Measurements from ENCODE around the gene LAIR2. TPM values are rescaled to one million over a fixed set of nuclear protein-coding genes. Genes with fewer than 3 reads are reported as not detected.

Gene LAIR2
- total RNA-seq, 1 experiment from 2014 or later = not detected

GRCh38 chr19:54548806-54549205, 46.2 kb downstream of the LAIR2 start:
- DNase-seq (ENCODE audit: low read depth, low spot score) (no peak), ATAC-seq (no peak)
- Histone ChIP-seq H4K20me1 (ENCODE audit: insufficient read depth) (no peaks in the 10 kb centered on the region), H3K9ac (ENCODE audit: low read length) (no peak overlapping the region), H3K27me3 (ENCODE audit: insufficient read depth, low read length) (peaks cover 24% of the 10 kb centered on the region), H3K4me1 (ENCODE audit: control insufficient read depth in 1 of 2, insufficient read depth in 2 of 2, low read length in 2 of 2) (no peaks in the 10 kb centered on the region), H3K9me2 (ENCODE audit: insufficient read depth) (no peaks in the 10 kb centered on the region), H3K4me3 (replicated peaks in 1 of 2; ENCODE audit: low read depth in 1 of 2, low read length in 2 of 2) (no peak overlapping the region), H3K79me2 (ENCODE audit: insufficient read depth, low read length) (no peaks in the 10 kb centered on the region), H3K27ac (ENCODE audit: low read depth, low read length) (no peak overlapping the region), H2AFZ (ENCODE audit: low read depth, low read length, poor library complexity, severe bottlenecking) (no peak overlapping the region), H3K9me3 (ENCODE audit: control insufficient read depth in 1 of 2, insufficient read depth in 1 of 2, low read depth in 1 of 2, low read length in 2 of 2) (no peaks in the 10 kb centered on the region), H3K4me2 (ENCODE audit: low read length) (no peak overlapping the region), H3K36me3 (ENCODE audit: control insufficient read depth in 1 of 2, insufficient read depth in 2 of 2, low read length in 2 of 2) (no peaks in the 10 kb centered on the region)
- BruUV-seq (replicated peaks) = no TSS peak
- intact Hi-C loops (cut with micrococcal nuclease) = no loop called here
- ChIA-PET POLR2A (no interaction called here), RAD21 (ENCODE audit: low non-redundant PET in 1 of 2, low total read pairs in 2 of 2, uncharacterized antibody in 2 of 2, unreplicated experiment in 2 of 2) (no interaction called here), CTCF (no interaction called here)
- TF ChIP-seq ZBTB33 (IDR thresholded peaks at IDR 0.05; ENCODE audit: extremely low read depth, insufficient replicate concordance, low read length) = no peak
- no peak for TF ChIP-seq CEBPB (IDR thresholded peaks at IDR 0.05; ENCODE audit: low read depth)
- TF ChIP-seq SP1 (IDR thresholded peaks at IDR 0.05; ENCODE audit: low read depth) = no peak
- no peak for TF ChIP-seq RAD21 (IDR thresholded peaks at IDR 0.05; ENCODE audit: low read depth)
- TF ChIP-seq SRF (IDR thresholded peaks at IDR 0.05; ENCODE audit: low read depth) = no peak
- no peak for TF ChIP-seq FOSL1 (IDR thresholded peaks at IDR 0.05; ENCODE audit: low read depth)

GRCh38 chr19:54549224-54549623, 46.6 kb downstream of the LAIR2 start:
- Histone ChIP-seq H3K9me2 (ENCODE audit: insufficient read depth) (no peaks in the 10 kb centered on the region), H3K79me2 (ENCODE audit: insufficient read depth, low read length) (no peaks in the 10 kb centered on the region), H3K4me3 (replicated peaks in 1 of 2; ENCODE audit: low read depth in 1 of 2, low read length in 2 of 2) (no peak overlapping the region), H3K9ac (ENCODE audit: low read length) (no peak overlapping the region), H3K9me3 (ENCODE audit: control insufficient read depth in 1 of 2, insufficient read depth in 1 of 2, low read depth in 1 of 2, low read length in 2 of 2) (no peaks in the 10 kb centered on the region), H3K27ac (ENCODE audit: low read depth, low read length) (no peak overlapping the region), H3K4me1 (ENCODE audit: control insufficient read depth in 1 of 2, insufficient read depth in 2 of 2, low read length in 2 of 2) (no peaks in the 10 kb centered on the region), H2AFZ (ENCODE audit: low read depth, low read length, poor library complexity, severe bottlenecking) (no peak overlapping the region), H3K4me2 (ENCODE audit: low read length) (no peak overlapping the region), H4K20me1 (ENCODE audit: insufficient read depth) (no peaks in the 10 kb centered on the region), H3K27me3 (ENCODE audit: insufficient read depth, low read length) (peaks cover 22% of the 10 kb centered on the region), H3K36me3 (ENCODE audit: control insufficient read depth in 1 of 2, insufficient read depth in 2 of 2, low read length in 2 of 2) (no peaks in the 10 kb centered on the region)
- ChIA-PET RAD21 (ENCODE audit: low non-redundant PET in 1 of 2, low total read pairs in 2 of 2, uncharacterized antibody in 2 of 2, unreplicated experiment in 2 of 2) (no interaction called here), POLR2A (no interaction called here), CTCF (no interaction called here)
- no TSS peak for BruUV-seq (replicated peaks)
- ATAC-seq = no peak
- DNase-seq (ENCODE audit: low read depth, low spot score) = no peak
- no peak for TF ChIP-seq CBX3 (IDR thresholded peaks at IDR 0.05; ENCODE audit: low read depth)
- TF ChIP-seq ATF3 (IDR thresholded peaks at IDR 0.05) = no peak
- TF ChIP-seq ZBTB33 (IDR thresholded peaks at IDR 0.05; ENCODE audit: extremely low read depth, insufficient replicate concordance, low read length) = no peak
- no peak for TF ChIP-seq ZNF274 (IDR thresholded peaks at IDR 0.05; ENCODE audit: low read depth, low read length)
- no peak for TF ChIP-seq REST (IDR thresholded peaks at IDR 0.05; ENCODE audit: low read depth)
- intact Hi-C loops (cut with micrococcal nuclease) = no loop called here

Data from HCT116 (cell line).